Measurements from ENCODE around the gene AP1B1.
"Not testable (repeated sequence)": the region's sequence is repeated elsewhere in the genome, so short reads cannot be mapped to it uniquely, and the experiment has no call there.

AP1B1 gene

DNA sequence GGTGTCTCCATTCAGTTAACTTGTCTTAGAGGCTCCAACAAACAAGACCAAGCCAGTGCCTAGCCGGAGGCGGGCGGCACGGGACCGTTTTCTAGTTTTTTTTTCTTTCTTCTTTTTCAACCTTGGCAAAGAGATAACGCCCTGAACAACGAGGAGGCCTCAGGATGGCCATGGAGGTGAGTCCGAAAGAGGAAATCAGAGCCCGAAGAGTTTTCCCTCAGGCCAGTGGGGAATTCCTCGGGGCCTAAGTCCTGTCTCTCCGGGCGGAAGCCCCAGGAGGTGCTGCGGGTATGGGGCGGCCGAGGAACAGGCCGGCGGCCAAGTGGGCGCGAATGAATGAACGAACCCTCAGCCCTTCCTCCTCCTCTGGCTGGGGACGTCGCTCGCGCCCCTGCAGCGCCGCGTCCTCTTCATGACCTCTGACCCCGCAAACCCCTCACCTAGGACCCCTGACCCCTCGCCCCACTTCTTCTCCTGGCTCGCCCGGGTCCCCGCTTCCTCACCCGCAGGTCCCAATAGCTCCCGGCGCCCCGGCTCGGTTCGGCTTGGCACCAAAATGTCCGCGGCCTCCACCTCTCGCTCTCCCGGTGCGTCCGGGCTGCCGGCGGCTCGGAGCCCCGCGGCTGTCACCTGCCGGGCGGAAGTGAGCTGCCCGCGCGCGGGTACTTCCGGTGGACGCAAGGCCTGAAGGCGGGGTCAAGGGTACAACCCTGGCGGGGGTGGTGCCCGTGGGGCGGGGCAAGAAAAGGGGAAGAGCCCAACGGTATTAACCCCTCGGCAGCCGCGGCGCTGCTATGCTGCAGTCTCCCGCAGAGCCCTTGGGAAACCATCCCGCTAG lies at the start of gene AP1B1:
AP1B1 (minus strand) TSS at position 650 of the 838 bp plus-strand sequence. CDS start 21,327 bp downstream, outside the sequence.
- in situ Hi-C loops (cut with MboI; ENCODE audit: low sequenced_read_pairs) = no loop called here

DNA sequence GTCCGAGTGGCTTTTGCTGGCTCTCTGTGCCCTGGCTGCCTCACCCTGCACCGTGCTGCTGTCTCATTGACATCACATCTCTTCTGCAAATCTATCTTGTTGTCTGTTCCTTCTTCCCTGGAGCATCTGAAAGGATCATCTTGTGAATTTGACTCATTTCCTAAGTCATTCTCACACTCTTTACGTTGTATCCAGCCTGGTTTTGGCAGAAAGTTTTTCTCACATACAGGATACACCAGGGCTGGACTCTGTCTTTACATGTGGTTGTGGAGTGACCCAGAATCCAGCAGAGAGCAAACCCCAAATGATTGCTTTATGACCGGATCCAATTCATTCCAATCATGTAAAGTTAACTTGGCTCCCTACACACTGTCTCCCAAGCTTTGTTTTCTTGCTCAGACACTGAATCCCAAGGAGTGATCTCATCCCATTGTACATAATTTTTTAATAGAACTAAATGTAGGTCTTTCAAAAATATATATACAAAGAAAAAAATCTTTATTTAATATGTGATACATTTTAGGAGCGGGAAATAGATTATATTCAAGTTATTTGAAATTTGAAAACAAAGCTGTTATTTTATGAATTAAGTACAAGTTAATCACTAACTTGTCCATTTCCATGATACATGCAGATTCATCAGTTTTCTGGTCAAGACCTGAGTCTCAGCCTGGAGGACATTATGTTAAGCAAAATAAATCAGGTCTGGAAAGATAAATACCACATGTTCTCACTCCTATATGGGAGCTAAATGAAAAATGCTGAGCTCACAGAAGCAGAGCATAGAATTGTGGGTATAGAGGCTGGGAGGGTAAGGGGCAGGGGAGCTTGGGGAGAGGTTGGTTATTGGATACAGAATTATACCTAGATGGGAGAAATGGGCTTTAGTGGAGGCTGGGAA lies 47.1 kb upstream of the AP1B1 start:
- in situ Hi-C loops (cut with MboI; ENCODE audit: low sequenced_read_pairs) = no loop called here

DNA sequence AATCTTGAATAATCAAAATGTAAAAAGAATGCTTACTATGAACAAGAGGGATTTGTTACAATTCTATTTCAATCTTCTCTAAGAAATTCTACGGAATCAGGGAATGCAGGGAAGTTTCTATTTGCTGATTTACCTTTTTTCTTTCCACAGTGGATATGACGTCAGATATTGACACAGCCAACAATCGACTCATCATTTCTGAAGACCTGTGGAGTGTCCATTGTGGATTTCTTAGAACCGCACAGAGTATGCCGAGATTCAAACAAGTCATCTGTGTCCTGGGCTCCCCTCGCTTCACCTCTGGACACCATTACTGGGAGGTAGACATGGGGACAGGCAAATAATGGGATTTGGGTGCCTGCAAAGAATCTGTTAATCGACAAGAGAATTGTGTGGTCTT lies 45.9 kb upstream of the AP1B1 start:
- in situ Hi-C loops (cut with MboI; ENCODE audit: low sequenced_read_pairs) = no loop called here

DNA sequence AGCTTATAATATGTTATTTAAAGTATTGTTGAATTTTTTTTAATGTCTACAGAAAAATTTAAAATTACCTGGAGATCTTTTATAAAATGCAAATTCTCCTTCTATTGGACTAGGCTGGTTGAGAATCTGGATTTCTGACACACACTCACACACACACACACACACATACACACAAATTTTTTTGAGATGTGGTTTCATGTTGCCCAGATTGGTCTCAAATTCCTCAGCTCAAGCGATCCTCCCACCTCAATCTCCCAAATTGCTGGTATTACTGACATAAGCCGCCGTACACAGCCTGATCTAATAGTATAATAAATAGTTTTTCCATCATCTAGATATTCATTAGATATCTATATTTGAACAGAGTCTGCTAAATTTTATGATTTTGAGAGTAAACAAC lies 45.5 kb upstream of the AP1B1 start:
- in situ Hi-C loops (cut with MboI; ENCODE audit: low sequenced_read_pairs) = no loop called here

DNA sequence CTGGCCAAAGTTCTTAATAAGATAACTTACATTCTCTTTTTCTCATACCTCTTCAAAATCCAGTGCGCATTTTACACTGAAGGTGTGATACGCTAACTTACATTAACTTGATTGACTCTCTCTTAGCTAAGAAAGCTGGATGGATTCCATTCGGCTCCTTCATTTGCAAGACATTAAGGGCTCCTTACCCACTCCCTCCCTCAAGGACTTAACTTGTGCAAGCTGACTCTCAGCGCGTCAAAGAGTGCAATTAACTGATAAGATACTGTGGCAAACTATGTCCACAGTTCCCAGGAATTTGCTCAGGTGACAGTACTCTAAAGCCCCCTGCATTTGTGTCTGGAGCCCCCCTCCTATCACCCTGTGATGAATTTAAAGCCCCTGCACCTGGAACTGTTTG lies 43.6 kb upstream of the AP1B1 start:
- in situ Hi-C loops (cut with MboI; ENCODE audit: low sequenced_read_pairs) = no loop called here

DNA sequence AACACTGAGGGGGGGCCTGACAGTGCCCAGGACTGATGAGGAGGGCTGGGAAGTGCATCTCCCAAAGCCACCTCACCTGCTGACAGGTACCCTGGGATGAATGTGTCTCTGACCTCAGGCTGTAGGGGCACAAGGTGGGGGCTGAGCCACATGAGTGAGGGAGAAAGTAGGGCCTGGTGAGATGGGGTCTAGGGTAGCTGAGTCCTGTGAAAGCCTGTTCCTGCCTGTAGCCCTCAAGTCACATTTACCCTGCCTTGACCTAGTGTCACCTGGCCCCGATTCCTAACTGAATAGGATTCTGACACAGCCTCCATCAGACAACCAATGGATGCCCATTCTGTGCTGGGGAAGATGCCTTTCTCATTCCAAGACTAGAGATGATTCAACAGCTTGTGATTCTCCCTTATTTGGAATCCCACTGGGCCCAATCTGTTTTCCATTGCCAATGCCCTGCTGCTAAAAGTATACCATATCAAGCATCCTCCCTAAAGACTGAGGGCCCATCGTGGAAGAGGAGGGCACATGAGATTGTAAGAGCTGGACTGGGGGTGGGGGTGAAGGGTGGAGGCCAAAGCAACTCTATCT lies 38.9 kb upstream of the AP1B1 start:
- in situ Hi-C loops (cut with MboI; ENCODE audit: low sequenced_read_pairs) = no loop called here

DNA sequence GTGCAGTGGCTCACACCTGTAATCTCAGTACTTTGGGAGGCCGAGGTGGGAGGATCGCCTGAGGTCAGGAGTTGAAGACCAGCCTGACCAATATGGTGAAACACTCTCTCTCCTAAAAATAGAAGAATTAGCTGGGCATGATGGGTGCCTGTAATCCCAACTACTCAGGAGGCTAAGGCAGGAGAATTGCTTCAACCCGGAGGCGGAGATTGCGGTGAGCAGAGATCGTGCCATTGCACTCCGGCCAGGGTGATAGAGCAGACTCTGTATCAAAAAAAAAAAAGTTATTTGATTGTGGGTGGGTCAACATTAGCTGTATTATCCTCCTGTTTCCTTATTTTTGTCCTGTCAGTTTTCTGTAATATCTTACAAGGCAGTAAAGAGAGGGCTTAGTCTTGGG lies 38.1 kb upstream of the AP1B1 start:
- in situ Hi-C loops (cut with MboI; ENCODE audit: low sequenced_read_pairs) = no loop called here

DNA sequence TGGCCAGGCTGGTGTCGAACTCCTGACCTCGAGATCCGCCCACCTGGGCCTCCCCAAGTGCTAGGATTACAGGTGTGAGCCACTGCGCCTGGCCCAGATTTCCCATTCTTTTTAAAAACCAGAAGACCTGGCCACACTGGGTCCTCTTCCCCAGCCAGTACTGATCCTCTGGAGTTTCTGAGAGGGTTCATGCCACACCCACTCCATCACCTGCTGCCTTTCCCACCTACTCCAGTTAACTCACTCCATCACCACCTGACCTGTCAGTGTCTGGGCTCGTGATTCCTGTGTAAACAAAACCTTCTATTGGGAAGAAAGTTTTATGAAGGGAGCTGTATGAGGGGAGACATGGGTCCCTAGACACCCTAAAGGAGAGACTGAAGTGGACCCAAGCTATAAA lies 30.3 kb upstream of the AP1B1 start:
- in situ Hi-C loops (cut with MboI; ENCODE audit: low sequenced_read_pairs) = not testable (repeated sequence)

DNA sequence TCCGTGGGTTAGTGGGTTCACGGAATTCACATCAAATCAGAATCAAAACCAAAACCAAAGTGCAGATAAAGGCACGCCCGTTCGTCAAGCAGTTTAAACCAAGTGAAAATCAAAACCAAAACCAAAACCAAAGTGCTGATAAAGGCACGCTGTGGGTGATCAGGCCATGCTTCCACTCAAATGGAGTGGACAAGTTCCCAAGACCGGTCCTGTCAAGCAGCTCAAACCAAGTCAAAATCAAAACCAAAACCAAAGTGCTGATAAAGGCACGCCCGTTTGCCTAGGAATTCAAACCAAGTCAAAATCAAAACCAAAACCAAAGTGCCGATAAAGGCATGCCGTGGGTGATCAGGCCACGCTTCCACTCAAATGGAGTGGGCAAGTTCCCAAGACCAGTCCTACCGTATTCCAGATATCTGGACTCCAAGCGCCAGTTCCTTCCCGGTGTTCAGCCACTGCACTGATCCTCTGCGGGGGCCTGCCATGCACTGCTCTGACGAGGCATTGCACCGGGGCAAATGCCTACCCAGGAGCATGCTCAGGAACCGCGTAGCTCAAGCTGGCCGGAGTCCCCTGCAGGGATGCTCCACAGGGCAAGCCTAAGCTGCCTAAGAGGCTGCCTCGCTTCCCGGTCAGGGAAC lies 26.7 kb upstream of the AP1B1 start:
- in situ Hi-C loops (cut with MboI; ENCODE audit: low sequenced_read_pairs) = not testable (repeated sequence)

DNA sequence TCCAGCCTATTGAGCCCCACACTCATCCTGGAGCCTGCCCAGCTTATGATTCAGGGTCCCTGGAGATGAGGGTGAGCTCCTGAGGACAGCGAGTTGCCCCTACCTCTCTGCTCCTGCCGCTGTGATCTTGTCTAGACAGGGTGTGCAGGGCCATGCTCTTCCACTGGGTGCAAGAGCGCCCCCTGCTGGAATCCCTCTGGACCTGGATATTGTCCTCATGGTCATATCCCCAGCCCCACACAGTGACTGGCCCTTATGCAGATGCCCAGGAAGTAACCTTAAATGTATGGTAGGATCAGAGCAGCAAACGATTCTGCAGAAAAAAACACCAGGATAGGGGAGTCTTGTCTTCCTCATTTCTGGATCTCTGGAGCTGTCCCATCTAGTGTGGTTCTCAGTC lies 24.4 kb upstream of the AP1B1 start:
- in situ Hi-C loops (cut with MboI; ENCODE audit: low sequenced_read_pairs) = not testable (repeated sequence)

DNA sequence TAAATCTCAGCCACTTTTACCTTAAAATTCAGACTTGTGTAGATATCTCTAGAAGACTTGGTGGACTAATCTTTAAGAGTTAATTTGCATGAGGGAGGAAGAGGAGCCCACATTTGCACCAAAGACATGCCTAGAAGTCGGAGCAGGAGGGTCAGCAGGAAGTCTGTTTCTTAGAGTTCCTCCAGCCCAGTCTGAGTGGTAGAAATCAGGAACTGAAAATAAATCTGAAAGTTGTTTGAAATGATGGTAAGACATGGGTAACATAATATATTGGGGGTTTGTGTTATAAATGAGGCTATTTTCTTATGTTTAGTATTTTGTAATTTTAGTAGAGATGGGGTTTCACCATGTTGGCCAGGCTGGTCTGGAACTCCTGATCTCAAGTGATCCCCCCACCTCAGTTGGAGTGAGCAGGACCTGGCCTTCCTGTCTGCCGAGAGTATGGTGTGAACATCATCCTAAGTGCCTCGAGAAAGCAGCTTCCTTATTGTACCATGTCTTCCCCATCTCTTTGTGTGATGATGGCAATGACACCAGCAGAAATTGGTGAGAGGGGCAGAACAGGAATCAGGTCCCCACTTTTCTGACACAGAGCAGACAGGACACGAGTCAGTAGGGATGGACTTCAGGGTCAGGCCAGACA lies 23.3 kb upstream of the AP1B1 start:
- in situ Hi-C loops (cut with MboI; ENCODE audit: low sequenced_read_pairs) = not testable (repeated sequence)

DNA sequence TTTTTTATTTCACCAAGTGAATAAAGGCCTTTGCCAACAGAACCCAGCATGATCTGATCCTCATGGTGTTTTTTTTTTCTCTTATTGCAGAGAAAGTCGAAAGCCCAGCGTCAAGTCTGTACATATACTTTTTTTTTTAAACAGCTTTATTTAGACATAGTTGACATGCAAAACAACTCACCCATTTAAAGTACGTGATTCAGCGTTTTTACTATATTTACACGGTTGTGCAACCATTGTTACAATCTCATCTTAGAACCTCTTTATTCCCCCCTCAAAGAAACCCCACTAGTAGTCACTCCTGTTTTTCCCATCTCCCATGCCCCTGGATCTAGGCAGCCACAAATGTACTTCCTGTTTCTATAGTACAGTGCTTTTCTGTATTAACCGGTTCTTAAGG lies 20.6 kb upstream of the AP1B1 start:
- in situ Hi-C loops (cut with MboI; ENCODE audit: low sequenced_read_pairs) = no loop called here

DNA sequence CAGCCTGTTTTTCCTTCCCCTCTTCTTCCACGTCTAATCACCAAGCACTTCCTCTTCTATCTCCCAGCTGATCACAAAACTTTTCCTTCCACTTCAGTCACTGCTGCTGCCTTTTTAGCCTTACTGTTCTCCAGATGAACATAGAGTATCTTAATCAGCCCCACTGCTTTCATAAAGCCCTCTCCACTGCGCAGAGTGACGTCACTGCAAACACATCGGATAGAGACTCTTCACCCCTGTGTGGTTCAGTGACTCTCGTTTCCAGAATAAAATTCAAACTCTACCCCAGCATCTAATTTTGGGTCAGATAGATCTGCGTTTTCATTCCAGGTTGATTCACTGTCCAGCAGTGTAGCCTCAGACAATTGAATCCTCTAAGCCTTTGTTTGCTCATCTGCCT lies 13.2 kb upstream of the AP1B1 start:
- in situ Hi-C loops (cut with MboI; ENCODE audit: low sequenced_read_pairs) = not testable (repeated sequence)

DNA sequence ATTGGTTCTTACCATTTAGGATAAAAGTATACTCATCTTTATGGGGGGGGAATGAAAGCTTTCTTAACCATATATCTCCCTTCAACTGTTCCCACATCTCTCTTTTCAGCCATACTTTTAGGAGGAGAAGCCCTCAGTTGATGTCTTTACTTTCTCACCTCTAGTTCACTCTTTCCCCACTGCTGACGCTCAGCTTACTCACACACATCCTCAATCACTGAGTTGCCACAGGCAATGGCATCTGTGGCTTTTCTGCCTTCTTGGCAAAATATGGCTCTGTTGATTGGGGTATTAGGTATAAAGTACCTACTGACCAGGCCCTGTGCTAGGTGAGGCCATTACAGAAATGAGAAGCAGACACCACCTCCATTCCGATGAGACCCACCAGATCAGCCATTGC lies 12.2 kb upstream of the AP1B1 start:
- in situ Hi-C loops (cut with MboI; ENCODE audit: low sequenced_read_pairs) = no loop called here

DNA sequence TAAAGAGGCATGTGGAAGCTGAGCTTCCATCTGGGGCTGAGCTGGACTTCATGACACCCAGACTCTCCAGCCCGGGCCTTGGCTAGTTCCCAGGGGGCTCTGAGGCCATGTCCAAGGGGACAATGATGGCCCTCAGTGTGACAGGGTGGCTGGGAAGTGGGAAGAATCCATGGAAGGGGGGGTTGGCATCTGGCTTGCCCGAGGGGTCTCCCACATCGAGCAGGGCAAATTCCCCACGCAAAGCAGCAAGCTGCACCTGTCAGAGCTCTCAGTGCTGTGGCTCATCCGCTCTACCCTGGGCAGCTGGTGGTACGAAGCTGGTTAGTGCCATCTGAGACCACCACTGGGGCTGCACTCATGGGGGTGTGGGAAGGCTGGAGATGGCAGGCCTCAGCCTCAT lies 9.4 kb upstream of the AP1B1 start:
- in situ Hi-C loops (cut with MboI; ENCODE audit: low sequenced_read_pairs) = no loop called here

DNA sequence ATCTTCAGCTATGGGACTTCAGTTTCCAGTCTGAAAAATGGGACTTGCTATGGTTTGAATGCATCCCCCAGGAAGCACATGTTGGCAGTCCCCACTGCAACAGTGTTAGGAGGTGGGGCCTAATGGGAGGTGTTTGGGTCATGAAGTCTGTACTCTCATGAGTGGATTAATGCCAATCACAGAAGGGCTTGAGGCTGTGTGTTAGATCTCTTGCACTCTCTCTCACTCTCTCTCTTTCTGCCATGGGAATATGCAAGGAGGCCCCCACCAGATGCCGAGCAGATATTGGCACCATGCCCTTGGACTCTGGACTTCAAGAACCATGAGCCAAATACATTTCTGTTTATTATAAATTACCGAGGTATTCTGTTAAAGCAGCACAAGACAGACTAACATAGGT lies 7.8 kb upstream of the AP1B1 start:
- in situ Hi-C loops (cut with MboI; ENCODE audit: low sequenced_read_pairs) = no loop called here

DNA sequence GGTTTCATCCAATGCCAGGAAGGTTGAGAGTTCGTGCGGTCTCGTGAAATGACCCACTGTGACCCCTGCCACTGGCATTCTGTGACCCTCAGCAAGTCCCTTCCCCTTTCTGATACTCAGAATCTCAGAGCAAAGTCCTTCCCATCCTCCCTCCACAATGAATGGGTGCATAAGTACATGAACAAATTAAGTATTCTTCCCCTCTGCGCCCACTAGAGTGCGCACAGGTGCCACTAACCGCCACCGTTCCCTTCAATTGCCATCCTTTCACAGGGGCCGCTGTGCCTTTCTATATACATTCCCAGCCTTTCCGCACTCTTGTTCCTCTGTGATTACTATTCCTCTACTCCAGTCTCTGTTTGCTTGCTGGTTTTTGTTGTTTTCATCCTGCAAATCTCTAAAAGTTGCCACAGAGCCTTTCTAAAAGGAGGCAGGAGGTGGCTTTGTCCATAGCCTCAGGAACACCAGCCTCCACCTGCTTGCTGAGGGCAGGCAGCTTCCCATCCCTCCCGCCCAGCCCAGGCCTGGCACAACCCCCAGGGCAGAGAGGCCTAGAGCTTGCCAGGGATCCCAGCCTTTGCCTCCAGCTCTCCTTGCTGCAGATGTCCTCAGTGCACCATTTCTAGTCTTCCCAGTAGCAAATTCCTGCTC lies 6.7 kb upstream of the AP1B1 start:
- in situ Hi-C loops (cut with MboI; ENCODE audit: low sequenced_read_pairs) = no loop called here

DNA sequence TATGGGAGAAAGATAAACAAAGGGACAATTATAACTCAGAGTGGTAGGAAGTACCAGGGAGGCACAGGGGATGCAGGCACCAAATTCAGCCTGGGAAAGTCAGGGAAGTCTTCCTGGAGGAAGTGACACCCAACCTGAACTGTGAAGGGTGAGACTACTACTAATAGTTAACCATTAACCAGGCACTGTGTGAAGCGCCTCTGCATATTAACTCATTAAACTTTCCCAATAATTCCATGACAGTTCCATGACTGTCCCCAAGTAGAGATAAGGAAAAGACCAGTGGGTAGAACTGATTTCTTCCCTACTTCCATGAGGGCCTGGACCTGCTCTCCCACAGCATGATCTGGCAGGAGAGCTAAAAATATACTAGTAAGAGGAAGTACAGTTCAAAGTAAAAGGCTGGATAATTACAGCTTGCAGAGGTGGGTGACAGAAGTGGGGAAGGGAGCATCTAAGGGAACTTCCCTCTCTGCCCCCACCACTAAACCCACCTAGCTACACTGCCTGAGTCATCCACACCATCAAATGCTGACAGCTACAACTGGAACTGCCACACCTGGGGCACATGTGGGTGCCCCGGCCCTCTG lies 4.7 kb upstream of the AP1B1 start:
- in situ Hi-C loops (cut with MboI; ENCODE audit: low sequenced_read_pairs) = no loop called here

DNA sequence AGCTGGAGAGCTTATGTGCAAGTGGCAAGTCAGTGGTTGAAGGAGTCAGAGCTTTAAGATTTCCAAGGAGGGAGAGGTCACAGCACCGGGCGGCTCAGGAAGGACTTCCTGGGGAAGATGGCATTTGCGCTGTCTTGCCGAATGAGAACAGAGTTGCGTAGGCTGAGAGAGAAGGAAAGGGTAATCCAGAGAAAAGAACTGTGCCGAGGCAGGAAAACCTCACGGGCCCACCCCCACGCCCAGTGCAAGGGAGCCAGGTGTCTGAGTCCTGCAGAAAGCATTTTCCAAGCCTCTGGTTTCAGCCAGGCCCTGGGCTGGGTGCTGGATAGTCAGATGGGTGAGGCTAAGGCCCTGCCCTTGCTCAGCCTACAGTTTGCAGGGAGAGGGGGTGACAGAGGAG lies 3.2 kb upstream of the AP1B1 start:
- in situ Hi-C loops (cut with MboI; ENCODE audit: low sequenced_read_pairs) = no loop called here

DNA sequence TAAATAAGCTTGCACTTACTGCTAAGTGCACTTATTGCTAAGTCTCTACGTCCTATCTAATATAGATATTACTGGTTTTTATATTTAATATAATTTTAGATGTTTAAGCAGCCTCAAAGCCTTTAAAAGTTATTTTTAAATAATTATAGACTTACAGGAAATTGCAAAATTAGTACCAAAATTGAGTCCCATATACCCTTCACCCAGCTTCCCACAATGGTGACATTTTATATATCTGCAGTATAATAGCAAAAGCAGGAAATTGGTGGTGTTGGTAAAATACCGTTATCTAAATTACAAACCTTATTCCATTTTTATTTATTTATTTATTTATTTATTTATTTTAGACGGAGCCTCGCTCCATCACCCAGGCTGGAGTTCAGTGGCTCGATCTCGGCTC lies 1.9 kb upstream of the AP1B1 start:
- in situ Hi-C loops (cut with MboI; ENCODE audit: low sequenced_read_pairs) = no loop called here

Measured in HL-60/S4 (cell line).